K562 (cell line): ENCODE data around the gene PRMT6. TPM values are rescaled to one million over a fixed set of nuclear protein-coding genes. Genes with fewer than 3 reads are reported as not detected.

Source experiments
- CBX1 ChIP-seq: sonication (generic); IDR thresholded peaks from 2 replicates; pipeline ENCODE4 v1.6.1; 2016; ENCODE audit warnings: antibody characterized with exemption, low read depth, mild to moderate bottlenecking
- CEBPG ChIP-seq, 3 experiments: fragments of 200-800 bp in 1 of 3; sonication (Bioruptor generic) in 1 of 3; sonication (generic) in 1 of 3; formaldehyde crosslinking in 1 of 3; IDR thresholded peaks in 2 of 3; conservative IDR thresholded peaks in 1 of 3; 2 replicates each; pipeline versions ENCODE4 v1.6.1 to v1.8.0; 2016 to 2022; ENCODE audit warnings: missing compliant biosample characterization in 2 of 3, missing genetic modification characterization in 2 of 3, mild to moderate bottlenecking in 1 of 3, missing genetic modification reagents in 1 of 3
- CREB5 ChIP-seq: fragments of 250-450 bp; sonication (Bioruptor Pico); IDR thresholded peaks from 2 replicates; pipeline ENCODE4 v1.5.0; 2020; ENCODE audit warnings: mild to moderate bottlenecking
- EWSR1 ChIP-seq: fragments of 450-650 bp; IDR thresholded peaks from 2 replicates; pipeline ENCODE4 v1.6.1; 2018; ENCODE audit warnings: borderline replicate concordance, mild to moderate bottlenecking, low read depth, moderate library complexity; ENCODE audit not compliant: partially characterized antibody
- GATAD2B ChIP-seq: fragments of 450-650 bp; IDR thresholded peaks from 2 replicates; pipeline ENCODE4 v1.6.1; 2017; ENCODE audit warnings: mild to moderate bottlenecking, borderline replicate concordance
- HNRNPLL ChIP-seq: fragments of 200-400 bp; formaldehyde crosslinking; IDR thresholded peaks from 2 replicates; pipeline ENCODE4 v1.6.1; 2017; ENCODE audit warnings: low read length, low read depth, mild to moderate bottlenecking; ENCODE audit not compliant: poor library complexity, severe bottlenecking
- HOXB6 ChIP-seq: fragments of 250-450 bp; sonication (Bioruptor Pico); IDR thresholded peaks from 2 replicates; pipeline ENCODE4 v1.5.1; 2022; ENCODE audit warnings: mild to moderate bottlenecking, borderline replicate concordance
- MTA3 ChIP-seq: fragments of 450-650 bp; formaldehyde crosslinking; IDR thresholded peaks from 2 replicates; pipeline ENCODE4 v1.6.1; 2017; ENCODE audit warnings: mild to moderate bottlenecking, borderline replicate concordance
- MXI1 ChIP-seq: IDR thresholded peaks from 2 replicates; pipeline ENCODE4 v1.6.1; 2011; ENCODE audit warnings: low read depth, mild to moderate bottlenecking, improper control_type of control experiment, low read length
- NUFIP1 ChIP-seq: fragments of 450-650 bp; IDR thresholded peaks from 2 replicates; pipeline ENCODE4 v1.6.1; 2018; ENCODE audit not compliant: partially characterized antibody
- PRDM10 ChIP-seq: fragments of 450-650 bp; IDR thresholded peaks from 2 replicates; pipeline ENCODE4 v1.6.1; 2018; ENCODE audit not compliant: partially characterized antibody
- RBFOX2 ChIP-seq: fragments of 200-400 bp; formaldehyde crosslinking; IDR thresholded peaks from 2 replicates; pipeline ENCODE4 v1.6.1; 2017; ENCODE audit warnings: low read depth, mild to moderate bottlenecking, low read length, moderate library complexity
- RFX1 ChIP-seq: fragments of 450-650 bp; IDR thresholded peaks from 2 replicates; pipeline ENCODE4 v1.6.1; 2016; ENCODE audit warnings: mild to moderate bottlenecking, moderate library complexity
- SUPT5H ChIP-seq: fragments of 450-650 bp; IDR thresholded peaks from 2 replicates; pipeline ENCODE4 v1.6.1; 2016
- TCF15 ChIP-seq: fragments of 250-450 bp; sonication (Bioruptor Pico); IDR thresholded peaks from 2 replicates; pipeline ENCODE4 v1.8.0; 2022; ENCODE audit warnings: moderate library complexity, mild to moderate bottlenecking, inconsistent platforms
- ZC3H11A ChIP-seq: IDR thresholded peaks from 2 replicates; pipeline ENCODE4 v1.6.1; 2012; ENCODE audit warnings: low read depth, low read length, improper control_type of control experiment
- ZFX ChIP-seq: sonication (generic); formaldehyde crosslinking; IDR thresholded peaks from 2 replicates; pipeline ENCODE4 v1.8.0; 2022; ENCODE audit warnings: mild to moderate bottlenecking, missing genetic modification reagents, moderate library complexity
- ZHX1 ChIP-seq: fragments of 150-350 bp; conservative IDR thresholded peaks from 2 replicates; pipeline ENCODE4 v1.6.1; 2014; ENCODE audit warnings: low read length
- ZKSCAN8 ChIP-seq: fragments of 200-800 bp; sonication (Bioruptor generic); IDR thresholded peaks from 2 replicates; pipeline ENCODE4 v1.6.1; 2016; ENCODE audit warnings: missing genetic modification characterization, missing compliant biosample characterization
- ZNF282 ChIP-seq: sonication (generic); formaldehyde crosslinking; IDR thresholded peaks from 2 replicates; pipeline ENCODE4 v1.8.1; 2023; ENCODE audit warnings: missing genetic modification reagents
- polyA plus RNA-seq, 8 experiments: library from polyadenylated mRNA; depleted of rRNA in 4 of 8; stranded (reverse) in 5 of 8; unstranded in 3 of 8; fragments of >200 nt; fragmentation: Nextera tagmentation in 2 of 8; fragmentation: Illumina TruSeq in 1 of 8; extraction: Ambion mirVana in 2 of 8; extraction: Trizol in 1 of 8; gene quantifications; 2 replicates each; pipeline versions ENCODE4 v1.2.1 to v1.2.3, GENCODE V29; 2011 to 2014; ENCODE audit warnings: inconsistent platforms in 1 of 8, missing spikeins in 1 of 8
- total RNA-seq, 7 experiments: library from RNA; depleted of rRNA in 6 of 7; stranded (reverse); fragments of >200 nt in 6 of 7; fragmentation: Illumina TruSeq in 2 of 7; extraction: Trizol in 2 of 7; gene quantifications; 2 replicates each; pipeline versions ENCODE4 v1.2.1 to v1.2.3, GENCODE V29; 2011 to 2021; ENCODE audit warnings: low replicate concordance in 1 of 7

PRMT6 gene
- total and polyA plus RNA-seq, 9 of the 15 experiments (the other 6 are each of a cell fraction or from before 2014, with no cell fraction given), result 6.1 to 36.9 (median 29.4) TPM

GRCh38 chr1:107056426-107057196 lies at the start of gene PRMT6 (continued):
- TF ChIP-seq PRDM10 (peak; percentile 24), CBX1 (peak; percentile 50), MXI1 (no peak), CREB5 (CRISPR knock-in tag) (no peak), GATAD2B (no peak), RFX1 (no peak), HOXB6 (CRISPR knock-in tag) (no peak), ZNF282 (CRISPR knock-in tag) (no peak), TCF15 (no peak), CEBPG (CRISPR knock-in tag; IDR thresholded peaks at IDR 0.05) (no peak), CEBPG (tag; conservative IDR thresholded peaks at IDR 0.05 in 1 of 2, IDR thresholded peaks at IDR 0.05 in 1 of 2) (no peak), ZKSCAN8 (no peak), ZFX (CRISPR knock-in tag) (peak; percentile 94), MTA3 (0 out of 2 replicates have a peak, but pooled peaks have one; percentile 37), NUFIP1 (no peak), SUPT5H (peak; percentile 90), EWSR1 (no peak), RBFOX2 (peak; percentile 84), HNRNPLL (no peak), ZHX1 (no peak), ZC3H11A (no peak)
